Loucy (cell line): ENCODE measurements around the gene CCR4.

Source experiments
- EZH2phosphoT487 ChIP-seq: fragments of 200-600 bp; IDR thresholded peaks from 2 replicates; pipeline ENCODE4 v1.6.1; 2018; ENCODE audit warnings: antibody characterized with exemption, mild to moderate bottlenecking, moderate library complexity, borderline replicate concordance
- TF ChIP-seq, protein P1 (sequence below): fragments of 200-600 bp; sonication (generic); conservative IDR thresholded peaks from 2 replicates; pipeline ENCODE4 v1.5.1; 2014; ENCODE audit warnings: mild to moderate bottlenecking, antibody characterized with exemption, low read length

GRCh38 chr3:32952369-32953077, 1.1 kb downstream of the CCR4 start:
- TF ChIP-seq, protein P1, sequence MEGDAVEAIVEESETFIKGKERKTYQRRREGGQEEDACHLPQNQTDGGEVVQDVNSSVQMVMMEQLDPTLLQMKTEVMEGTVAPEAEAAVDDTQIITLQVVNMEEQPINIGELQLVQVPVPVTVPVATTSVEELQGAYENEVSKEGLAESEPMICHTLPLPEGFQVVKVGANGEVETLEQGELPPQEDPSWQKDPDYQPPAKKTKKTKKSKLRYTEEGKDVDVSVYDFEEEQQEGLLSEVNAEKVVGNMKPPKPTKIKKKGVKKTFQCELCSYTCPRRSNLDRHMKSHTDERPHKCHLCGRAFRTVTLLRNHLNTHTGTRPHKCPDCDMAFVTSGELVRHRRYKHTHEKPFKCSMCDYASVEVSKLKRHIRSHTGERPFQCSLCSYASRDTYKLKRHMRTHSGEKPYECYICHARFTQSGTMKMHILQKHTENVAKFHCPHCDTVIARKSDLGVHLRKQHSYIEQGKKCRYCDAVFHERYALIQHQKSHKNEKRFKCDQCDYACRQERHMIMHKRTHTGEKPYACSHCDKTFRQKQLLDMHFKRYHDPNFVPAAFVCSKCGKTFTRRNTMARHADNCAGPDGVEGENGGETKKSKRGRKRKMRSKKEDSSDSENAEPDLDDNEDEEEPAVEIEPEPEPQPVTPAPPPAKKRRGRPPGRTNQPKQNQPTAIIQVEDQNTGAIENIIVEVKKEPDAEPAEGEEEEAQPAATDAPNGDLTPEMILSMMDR, result no peak
- TF ChIP-seq EZH2phosphoT487, result no peak
